Bronchial epithelial cell (primary cell): ENCODE results near the gene SLAIN2. TPM values are rescaled to one million over a fixed set of nuclear protein-coding genes. Genes with fewer than 3 reads are reported as not detected.
"Not testable (repeated sequence)": the region's sequence is repeated elsewhere in the genome, so short reads cannot be mapped to it uniquely, and the experiment has no call there.

ENCODE experiments used
- DNase-seq: peaks from one replicate; pipeline ENCODE4 v3.0.0-alpha.2; 2010; ENCODE audit warnings: low read depth
- FAIRE-seq: peaks from 2 replicates; lab custom pipeline; 2011; peaks lifted over from hg19 to GRCh38; lab: Jason Lieb, UNC
- H3K27me3 ChIP-seq: 2 replicates; pipeline ENCODE4 v1.5.1; 2011; ENCODE audit warnings: low read length; ENCODE audit not compliant: control insufficient read depth, insufficient read depth
- H3K36me3 ChIP-seq: 2 replicates; pipeline ENCODE4 v1.5.1; 2011; ENCODE audit warnings: low read length; ENCODE audit not compliant: control insufficient read depth, insufficient read depth
- H3K4me3 ChIP-seq: 2 replicates; pipeline ENCODE4 v1.5.1; 2011; ENCODE audit warnings: mild to moderate bottlenecking, low read depth, low read length, control low read depth
- CTCF ChIP-seq: IDR thresholded peaks from 2 replicates; pipeline ENCODE4 v1.5.1; 2011; ENCODE audit warnings: mild to moderate bottlenecking, moderate library complexity, low read length, control low read depth, inconsistent platforms; ENCODE audit not compliant: insufficient read depth, severe bottlenecking
- total RNA-seq: library from RNA; depleted of rRNA; stranded (reverse); fragments of >200 nt; gene quantifications from 2 replicates; pipeline ENCODE4 v1.2.1, GENCODE V29; 2014

SLAIN2 gene
- total RNA-seq, 1 donor from 2014 or later = 28.7 TPM

GRCh38 chr4:48449151-48449550 lies 107.8 kb downstream of the SLAIN2 start:
- FAIRE-seq (no peak), DNase-seq (no peak)
- H3K36me3 ChIP-seq = no peaks in the 10 kb centered on the region
- TF ChIP-seq CTCF = no peak
- H3K4me3 ChIP-seq = no peak overlapping the region
- H3K27me3 ChIP-seq = no peaks in the 10 kb centered on the region

GRCh38 chr4:48450740-48451139 lies 109.4 kb downstream of the SLAIN2 start:
- Histone ChIP-seq H3K36me3 (no peaks in the 10 kb centered on the region), H3K4me3 (no peak overlapping the region), H3K27me3 (no peaks in the 10 kb centered on the region)
- TF ChIP-seq CTCF = no peak
- no peak for DNase-seq
- FAIRE-seq = no peak

- H3K27me3 ChIP-seq, H3K4me3 ChIP-seq, DNase-seq, H3K36me3 ChIP-seq, FAIRE-seq: not testable (repeated sequence)
These were observed 110.3 kb downstream of the SLAIN2 start for GRCh38 chr4:48451656-48452055.

GRCh38 chr4:48454591-48454990 lies 113.3 kb downstream of the SLAIN2 start:
- DNase-seq (no peak), FAIRE-seq (no peak)
- TF ChIP-seq CTCF = no peak
- Histone ChIP-seq H3K27me3 (no peaks in the 10 kb centered on the region), H3K4me3 (no peak overlapping the region), H3K36me3 (no peaks in the 10 kb centered on the region)

- Histone ChIP-seq H3K36me3 (no peaks in the 10 kb centered on the region), H3K4me3 (no peak overlapping the region), H3K27me3 (no peaks in the 10 kb centered on the region)
- no peak for TF ChIP-seq CTCF
- FAIRE-seq = peak; percentile 7
- DNase-seq = no peak
These were observed 119.7 kb downstream of the SLAIN2 start for GRCh38 chr4:48461000-48461399.

GRCh38 chr4:48462363-48462762 lies 121.0 kb downstream of the SLAIN2 start:
- no peak for DNase-seq
- Histone ChIP-seq H3K36me3 (no peaks in the 10 kb centered on the region), H3K27me3 (no peaks in the 10 kb centered on the region), H3K4me3 (no peak overlapping the region)
- no peak for TF ChIP-seq CTCF
- no peak for FAIRE-seq
